Measurements from ENCODE around the gene OR5K4. TPM values are rescaled to one million over a fixed set of nuclear protein-coding genes. Genes with fewer than 3 reads are reported as not detected.

Gene OR5K4
- total and polyA plus RNA-seq, 2 of the 4 experiments (the other 2 are of a cell fraction): not detected

DNA sequence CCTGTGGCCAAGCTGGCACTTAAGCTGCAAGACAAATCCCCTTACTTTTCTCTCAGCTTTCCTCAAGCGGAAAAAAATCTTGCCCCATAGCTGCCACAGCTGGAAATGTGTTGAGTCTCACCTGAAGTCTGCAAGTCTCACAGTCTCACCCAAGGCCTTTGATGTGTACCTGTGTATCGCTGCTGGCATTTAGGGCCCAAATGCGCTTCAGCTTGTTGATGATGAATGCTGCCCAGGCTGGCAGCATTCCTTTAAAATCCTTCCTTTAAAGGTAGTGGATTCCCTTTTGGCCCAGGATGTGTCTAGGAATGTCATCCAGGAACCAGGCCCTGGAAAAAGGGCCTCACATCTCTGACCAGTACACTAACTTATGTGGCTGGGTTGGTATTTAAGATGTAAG lies 7.0 kb downstream of the OR5K4 start:
- Histone ChIP-seq H2BK15ac (ENCODE audit: low read depth, low read length) (no peak overlapping the region), H3K4me2 (ENCODE audit: low read depth, low read length) (no peak overlapping the region), H3K9ac (ENCODE audit: low read depth, low read length) (no peak overlapping the region), H3K9me1 (ENCODE audit: insufficient read depth, low read length) (no peaks in the 10 kb centered on the region), H3K23ac (ENCODE audit: low read depth, low read length) (no peak overlapping the region), H4K91ac (ENCODE audit: insufficient read depth, low read depth, low read length) (no peak overlapping the region), H3K18ac (ENCODE audit: low read depth, low read length) (no peak overlapping the region), H3K4me1 (ENCODE audit: control insufficient read depth, insufficient read depth, low read length) (no peaks in the 10 kb centered on the region), H4K5ac (ENCODE audit: low read depth, low read length) (no peak overlapping the region), H3K4ac (ENCODE audit: low read depth, low read length) (no peak overlapping the region), H3K36me3 (ENCODE audit: control insufficient read depth, insufficient read depth, low read length) (no peaks in the 10 kb centered on the region), H2BK120ac (ENCODE audit: low read depth, low read length) (no peak overlapping the region), H2AK5ac (ENCODE audit: low read depth, low read length) (no peak overlapping the region), H3K14ac (replicated peaks; ENCODE audit: low read depth, low read length) (no peak overlapping the region), H2AK9ac (replicated peaks; ENCODE audit: low read depth, low read length, poor library complexity) (no peak overlapping the region), H3K9me3 (ENCODE audit: control insufficient read depth, insufficient read depth, low read length) (no peaks in the 10 kb centered on the region), H2BK20ac (ENCODE audit: low read depth, low read length) (no peak overlapping the region), H4K8ac (ENCODE audit: low read depth in 2 of 2, low read length in 2 of 2) (no peak overlapping the region), H3K79me1 (ENCODE audit: low read depth in 1 of 2, low read length in 2 of 2) (no peaks in the 10 kb centered on the region), H2BK5ac (ENCODE audit: low read depth, low read length, poor library complexity, severe bottlenecking) (no peak overlapping the region), H2AFZ (replicated peaks; ENCODE audit: low read length, poor library complexity) (no peak overlapping the region), H3K4me3 (ENCODE audit: insufficient read depth, low read depth, low read length) (no peak overlapping the region), H3K27ac (ENCODE audit: insufficient read depth, low read length) (no peak overlapping the region), H3K56ac (ENCODE audit: extremely low read depth, insufficient read depth, low read length) (no peak overlapping the region), H3K27me3 (ENCODE audit: control insufficient read depth, insufficient read depth, low read length) (no peaks in the 10 kb centered on the region), H4K20me1 (ENCODE audit: insufficient read depth, low read length) (no peaks in the 10 kb centered on the region)
- CTCF ChIA-PET: no interaction called here
- POLR2A ChIA-PET (ENCODE audit: unreplicated experiment): no interaction called here
- no TSS peak for BruUV-seq (replicated peaks)
- dilution Hi-C loops (cut with HindIII; ENCODE audit: low sequenced_read_pairs, unreplicated experiment) (no loop called here), in situ Hi-C loops (cut with MboI; ENCODE audit: low sequenced_read_pairs) (loop anchor here (25.0 kb wide), 1 partner anchor 102 kb away; the partner anchor contains the start of gene OR5K1), intact Hi-C loops (cut with micrococcal nuclease) (no loop called here)
- WGBS, 2 experiments (ENCODE audit: extremely low coverage in 2 of 2, insufficient read length in 1 of 2): 20% methylated on average over 1 of the region's 3 CpGs; no CpG with 5 or more reads in 1 of the 2 experiments
- TF ChIP-seq SMC3 (IDR thresholded peaks at IDR 0.05; ENCODE audit: low read depth, low read length): no peak
- TF ChIP-seq MAZ (IDR thresholded peaks at IDR 0.05; ENCODE audit: borderline replicate concordance, low read depth, low read length): no peak
- TF ChIP-seq NFE2L2 (IDR thresholded peaks at IDR 0.05; ENCODE audit: low read depth, low read length): no peak
- TF ChIP-seq POLR2A (IDR thresholded peaks at IDR 0.05; ENCODE audit: low read depth, low read length): no peak
- no peak for TF ChIP-seq RAD21 (IDR thresholded peaks at IDR 0.05; ENCODE audit: low read length)
- TF ChIP-seq FOS (IDR thresholded peaks at IDR 0.05; ENCODE audit: low read depth, low read length): no peak
- no peak for TF ChIP-seq MAFK (IDR thresholded peaks at IDR 0.05; ENCODE audit: low read depth, low read length)
- TF ChIP-seq RCOR1 (IDR thresholded peaks at IDR 0.05; ENCODE audit: insufficient replicate concordance, low read length): no peak
- no peak for TF ChIP-seq CHD1 (IDR thresholded peaks at IDR 0.05; ENCODE audit: low read depth, low read length)
- TF ChIP-seq, protein P1, sequence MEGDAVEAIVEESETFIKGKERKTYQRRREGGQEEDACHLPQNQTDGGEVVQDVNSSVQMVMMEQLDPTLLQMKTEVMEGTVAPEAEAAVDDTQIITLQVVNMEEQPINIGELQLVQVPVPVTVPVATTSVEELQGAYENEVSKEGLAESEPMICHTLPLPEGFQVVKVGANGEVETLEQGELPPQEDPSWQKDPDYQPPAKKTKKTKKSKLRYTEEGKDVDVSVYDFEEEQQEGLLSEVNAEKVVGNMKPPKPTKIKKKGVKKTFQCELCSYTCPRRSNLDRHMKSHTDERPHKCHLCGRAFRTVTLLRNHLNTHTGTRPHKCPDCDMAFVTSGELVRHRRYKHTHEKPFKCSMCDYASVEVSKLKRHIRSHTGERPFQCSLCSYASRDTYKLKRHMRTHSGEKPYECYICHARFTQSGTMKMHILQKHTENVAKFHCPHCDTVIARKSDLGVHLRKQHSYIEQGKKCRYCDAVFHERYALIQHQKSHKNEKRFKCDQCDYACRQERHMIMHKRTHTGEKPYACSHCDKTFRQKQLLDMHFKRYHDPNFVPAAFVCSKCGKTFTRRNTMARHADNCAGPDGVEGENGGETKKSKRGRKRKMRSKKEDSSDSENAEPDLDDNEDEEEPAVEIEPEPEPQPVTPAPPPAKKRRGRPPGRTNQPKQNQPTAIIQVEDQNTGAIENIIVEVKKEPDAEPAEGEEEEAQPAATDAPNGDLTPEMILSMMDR (conservative IDR thresholded peaks at IDR 0.05; ENCODE audit: low read depth, low read length): no peak
- TF ChIP-seq BHLHE40 (IDR thresholded peaks at IDR 0.05; ENCODE audit: low read depth, low read length): no peak
- TF ChIP-seq MXI1 (IDR thresholded peaks at IDR 0.05; ENCODE audit: borderline replicate concordance, low read depth, low read length): no peak
- TF ChIP-seq CEBPB (IDR thresholded peaks at IDR 0.05; ENCODE audit: low read depth, low read length): no peak
- TF ChIP-seq, protein P2, sequence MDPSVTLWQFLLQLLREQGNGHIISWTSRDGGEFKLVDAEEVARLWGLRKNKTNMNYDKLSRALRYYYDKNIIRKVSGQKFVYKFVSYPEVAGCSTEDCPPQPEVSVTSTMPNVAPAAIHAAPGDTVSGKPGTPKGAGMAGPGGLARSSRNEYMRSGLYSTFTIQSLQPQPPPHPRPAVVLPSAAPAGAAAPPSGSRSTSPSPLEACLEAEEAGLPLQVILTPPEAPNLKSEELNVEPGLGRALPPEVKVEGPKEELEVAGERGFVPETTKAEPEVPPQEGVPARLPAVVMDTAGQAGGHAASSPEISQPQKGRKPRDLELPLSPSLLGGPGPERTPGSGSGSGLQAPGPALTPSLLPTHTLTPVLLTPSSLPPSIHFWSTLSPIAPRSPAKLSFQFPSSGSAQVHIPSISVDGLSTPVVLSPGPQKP (IDR thresholded peaks at IDR 0.05; ENCODE audit: borderline replicate concordance, low read depth, low read length): no peak
- TF ChIP-seq RFX5 (IDR thresholded peaks at IDR 0.05; ENCODE audit: low read depth, low read length): no peak
- no peak for ATAC-seq (ENCODE audit: low read depth)
- DNase-seq: no peak

Measured in IMR-90 (cell line).